Adrenal gland (tissue), 12 donors: ENCODE data around the gene SCAF8. TPM values are rescaled to one million over a fixed set of nuclear protein-coding genes. Genes with fewer than 3 reads are reported as not detected.

Experiments used
- DNase-seq, 7 donors: peaks; one replicate each; pipeline ENCODE4 v3.0.0-alpha.2; 2019 to 2020
- H3K27ac ChIP-seq, 5 donors: fragments of 200-600 bp; sonication (generic) in 4 of 5; 1 replicate in 3 of 5; 2 replicates in 2 of 5; pipeline versions ENCODE4 v1.5.1 to v1.8.0; 2016 to 2020; ENCODE audit warnings: mild to moderate bottlenecking in 1 of 5
- H3K27me3 ChIP-seq: fragments of 200-600 bp; 2 replicates; pipeline ENCODE4 v1.8.0; 2021
- H3K36me3 ChIP-seq, 2 donors: fragments of 200-600 bp; replicated peaks in 1 of 2; 1 replicate in 1 of 2; 2 replicates in 1 of 2; pipeline versions ENCODE4 v1.5.1 to v1.8.0; 2018 to 2022
- H3K4me1 ChIP-seq, 2 donors: fragments of 200-600 bp; replicated peaks in 1 of 2; 1 replicate in 1 of 2; 2 replicates in 1 of 2; pipeline versions ENCODE4 v1.5.1 to v1.8.0; 2018 to 2021
- H3K4me3 ChIP-seq, 4 donors: fragments of 200-600 bp; sonication (generic) in 3 of 4; one replicate each; pipeline ENCODE4 v1.5.1; 2016 to 2018
- H3K9me3 ChIP-seq, 3 donors: fragments of 200-600 bp; sonication (generic) in 1 of 3; replicated peaks in 1 of 3; 1 replicate in 2 of 3; 2 replicates in 1 of 3; pipeline versions ENCODE4 v1.5.1 to v1.8.0; 2016 to 2021
- CTCF ChIP-seq, 6 experiments: fragments of 450-650 bp in 4 of 6; fragments of 200-600 bp in 2 of 6; sonication (generic) in 1 of 6; IDR thresholded peaks; 1 replicate in 5 of 6; 2 replicates in 1 of 6; pipeline versions ENCODE4 v1.5.1 to v1.8.0; 2016 to 2021; ENCODE audit warnings: antibody characterized with exemption in 6 of 6, mild to moderate bottlenecking in 2 of 6, moderate library complexity in 1 of 6
- POLR2A ChIP-seq, 2 donors: fragments of 450-650 bp; IDR thresholded peaks; one replicate each; pipeline ENCODE4 v1.6.1; 2017; ENCODE audit warnings: antibody characterized with exemption in 2 of 2, mild to moderate bottlenecking in 2 of 2, moderate library complexity in 1 of 2
- WGBS, 4 donors: extraction: QIAGEN DNeasy Blood & Tissue Kit in 2 of 4; methylation state at CpG; one replicate each; pipeline versions ENCODE4 v1.1.5 to v1.1.7; 2013 to 2017; 5-methylcytosine and 5-hydroxymethylcytosine counted together
- intact Hi-C, 2 donors: fragments of 100-400 bp; cut with DNase I; formaldehyde crosslinking; loops; one replicate each; pipeline versions ENCODE4 v1.14.1 to v1.15.0; 2022 to 2023
- polyA plus RNA-seq, 3 donors: library from polyadenylated mRNA; stranded (reverse); fragments of 200-250 nt in 2 of 3; fragments of 350-450 nt in 1 of 3; fragmentation: Illumina TruSeq in 1 of 3; extraction: RNeasy Lipid Tissue Mini Kit (QIAGEN cat#74804) in 1 of 3; gene quantifications; one replicate each; pipeline ENCODE4 v1.2.3, GENCODE V29; 2013 to 2014
- total RNA-seq, 9 donors: library from RNA; depleted of rRNA in 4 of 9; stranded (reverse); fragments of >200 nt in 4 of 9; fragments of 120-200 nt in 1 of 9; fragmentation: NEBNext Ultra II Directional in 1 of 9; extraction: Animal tissue kit (Norgen Biotek cat#: 25700) in 1 of 9; gene quantifications; one replicate each; pipeline versions ENCODE4 v1.1.0 to v1.2.4, GENCODE V29; 2013 to 2023
- donor health status: healthy with polysubstance abuse.
- donor health status: Bipolar disorder and iron deficiency.
- donor health status: DM: yes; HTN: yes; CAD: no.
- donor health status: DM: no; HTN: no; CAD: no.
- donor health status: DM: no; HTN: no; CAD: no.
- donor health status: DM: yes; HTN: yes; CAD: no.

SCAF8 gene
- total and polyA plus RNA-seq, 12 donors: 13.9 to 41.5 (median 34.8) TPM

- intact Hi-C loops: no loop called here
- peaks cover 0 to 31% of the 10 kb centered on the region in 2 donors for H3K36me3 ChIP-seq
- TF ChIP-seq CTCF (IDR thresholded peaks at IDR 0.05): no peak
- no peak for TF ChIP-seq POLR2A (IDR thresholded peaks at IDR 0.05)
These were observed 90.9 kb downstream of the SCAF8 start for GRCh38 chr6:154824076-154824475.

GRCh38 chr6:154829970-154830369, 96.8 kb downstream of the SCAF8 start:
- Histone ChIP-seq H3K36me3 (peaks cover 0 to 31% of the 10 kb centered on the region in 2 donors), H3K4me3 (no peak overlapping the region), H3K27me3 (no peaks in the 10 kb centered on the region), H3K9me3 (no peaks in the 10 kb centered on the region), H3K27ac (no peak overlapping the region), H3K4me1 (peaks cover 0 to 8% of the 10 kb centered on the region in 2 donors)
- DNase-seq: no peak
- TF ChIP-seq CTCF (IDR thresholded peaks at IDR 0.05) (no peak), POLR2A (IDR thresholded peaks at IDR 0.05) (no peak)
- intact Hi-C loops: no loop called here
- WGBS, 4 donors: 88 to 98% (median 91%) methylated on average over 1 of the region's 1 CpG

More at GRCh38 chr6:154824076-154824475, 90.9 kb downstream of the SCAF8 start:
- no peak for DNase-seq
- Histone ChIP-seq H3K9me3 (no peaks in the 10 kb centered on the region), H3K27me3 (no peaks in the 10 kb centered on the region), H3K27ac (no peak overlapping the region), H3K4me1 (no peaks in the 10 kb centered on the region), H3K4me3 (no peak overlapping the region)
- WGBS, 4 donors: 16 to 29% (median 24%) methylated on average over 4 of the region's 4 CpGs

GRCh38 chr6:154830771-154831170, 97.6 kb downstream of the SCAF8 start:
- H3K9me3 ChIP-seq: no peaks in the 10 kb centered on the region
- H3K4me1 ChIP-seq: peaks cover 0 to 16% of the 10 kb centered on the region in 2 donors
- H3K4me3 ChIP-seq: no peak overlapping the region
- no peak overlapping the region for H3K27ac ChIP-seq
- TF ChIP-seq CTCF (IDR thresholded peaks at IDR 0.05) (no peak), POLR2A (IDR thresholded peaks at IDR 0.05) (no peak)
- peaks cover 0 to 31% of the 10 kb centered on the region in 2 donors for H3K36me3 ChIP-seq
- no peaks in the 10 kb centered on the region for H3K27me3 ChIP-seq
- 95 to 97% (median 97%) methylated on average over 4 of the region's 4 CpGs for WGBS, 4 donors
- intact Hi-C loops: no loop called here
- no peak for DNase-seq

- no peak for DNase-seq
- Histone ChIP-seq H3K4me1 (peaks cover 0 to 17% of the 10 kb centered on the region in 2 donors), H3K36me3 (peaks cover 0 to 15% of the 10 kb centered on the region in 2 donors), H3K27ac (no peak overlapping the region), H3K4me3 (no peak overlapping the region), H3K27me3 (no peaks in the 10 kb centered on the region), H3K9me3 (no peaks in the 10 kb centered on the region)
- intact Hi-C loops: no loop called here
- 32 to 43% (median 39%) methylated on average over 4 of the region's 4 CpGs for WGBS, 4 donors
- no peak for TF ChIP-seq CTCF (IDR thresholded peaks at IDR 0.05)
- no peak for TF ChIP-seq POLR2A (IDR thresholded peaks at IDR 0.05)
These were observed 102.1 kb downstream of the SCAF8 start for GRCh38 chr6:154835307-154835706.
